Activated T-cell treated with anti-CD3 and anti-CD28 coated beads, Interleukin-2, amount 50 U/mL, for 48 hours (primary cell): ENCODE data around the gene SLC5A9.

ENCODE experiments used
- DNase-seq, 2 experiments: peaks; one replicate each; pipeline ENCODE4 v3.0.0-alpha.2; 2020

The SLC5A9 gene

DNA sequence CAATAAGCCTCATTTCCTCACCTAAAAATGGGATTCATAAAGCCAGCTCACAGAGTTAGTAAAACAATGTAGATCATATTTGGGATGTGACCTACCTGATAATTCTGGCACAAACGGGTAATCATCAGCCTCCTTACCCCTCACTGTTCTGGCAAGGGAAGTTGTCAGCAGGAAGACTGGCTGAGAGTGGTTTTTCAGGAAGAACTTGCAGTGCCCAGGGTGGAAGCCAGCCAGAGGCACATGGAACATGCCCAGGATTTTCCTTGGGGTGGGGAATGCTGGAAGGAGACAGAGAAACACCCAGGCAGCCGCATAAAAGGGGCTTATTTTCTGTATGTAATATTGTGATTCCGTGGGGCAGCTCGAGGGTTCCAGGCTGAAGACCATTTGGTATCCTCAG lies 7.7 kb upstream of the SLC5A9 start:
- DNase-seq, result no peak

DNA sequence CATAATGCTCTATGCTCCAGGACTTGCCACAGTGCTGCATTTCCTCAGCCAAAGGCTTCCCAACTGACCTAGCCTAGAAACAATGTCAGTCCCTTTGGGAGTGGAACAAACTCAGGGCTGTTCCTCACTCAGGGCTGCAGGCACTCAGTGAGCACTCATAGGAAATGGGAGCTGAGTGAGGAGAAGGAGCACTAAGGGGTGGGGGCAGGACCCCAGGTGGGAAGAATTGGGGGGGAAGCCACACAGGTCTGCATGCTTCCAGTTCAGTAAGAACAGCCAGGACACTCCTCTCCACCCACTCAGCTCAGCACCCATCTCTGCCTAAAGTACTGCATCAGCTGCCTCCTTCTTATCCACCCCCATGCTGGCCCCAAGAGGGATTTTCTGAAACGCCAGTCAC lies 7.3 kb upstream of the SLC5A9 start:
- no peak for DNase-seq

DNA sequence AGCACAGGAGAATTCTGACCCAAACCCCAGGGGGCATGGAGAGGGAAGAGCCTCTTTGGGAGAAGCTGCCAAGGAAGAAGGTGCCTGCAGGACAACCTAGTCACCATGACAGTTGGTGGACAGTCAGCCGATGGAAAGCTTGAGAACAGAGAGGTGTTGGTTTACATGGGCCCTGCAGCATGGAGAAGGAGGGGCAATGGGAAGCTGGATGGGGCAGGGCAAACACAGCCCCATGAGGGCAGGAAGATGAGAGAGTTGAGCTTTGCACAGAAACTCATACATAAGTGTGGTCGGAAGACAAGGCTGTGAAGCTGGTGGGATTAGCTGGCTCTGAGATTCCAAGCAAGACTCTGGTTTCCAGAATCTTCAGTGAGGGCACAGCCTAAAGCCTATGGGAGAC lies 6.6 kb upstream of the SLC5A9 start:
- DNase-seq, result no peak

DNA sequence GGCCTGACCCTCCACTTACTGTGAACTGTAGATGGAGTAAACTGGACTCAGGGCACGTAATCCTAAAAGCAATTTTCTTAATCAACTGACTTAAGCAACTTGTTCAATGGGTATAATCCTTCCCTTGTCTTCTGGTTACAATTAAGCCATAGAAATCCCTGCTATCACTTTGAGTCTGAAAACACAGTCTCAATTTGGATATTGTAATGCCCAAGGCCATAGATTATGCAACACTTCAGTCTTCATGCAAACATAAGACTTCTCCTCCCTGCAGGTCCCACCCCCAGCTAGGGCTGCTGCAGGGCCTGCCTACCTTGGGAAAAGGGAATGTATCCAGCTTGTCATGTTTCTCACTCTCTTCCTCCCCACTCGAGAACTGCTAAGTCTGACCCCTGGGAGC lies 6.2 kb upstream of the SLC5A9 start:
- no peak for DNase-seq

DNA sequence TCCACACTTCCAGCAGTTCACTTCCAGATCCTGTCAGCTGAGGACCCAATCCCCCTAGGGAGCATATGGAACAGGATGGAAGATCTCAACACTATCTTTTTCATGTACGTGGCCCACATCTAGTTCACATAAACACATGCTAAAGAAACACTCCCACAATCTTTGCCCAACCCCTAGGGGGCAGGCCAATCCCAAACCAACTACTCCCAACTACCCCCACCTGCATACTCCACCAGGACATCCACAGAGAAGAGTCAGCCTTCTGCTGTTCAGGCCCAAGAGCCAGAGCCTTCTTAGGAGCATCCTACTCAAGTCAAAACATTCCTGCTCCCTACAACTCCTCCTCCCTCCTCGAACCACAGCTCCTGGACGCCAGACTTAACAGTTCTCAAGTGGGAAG lies 5.6 kb upstream of the SLC5A9 start:
- DNase-seq, result no peak

DNA sequence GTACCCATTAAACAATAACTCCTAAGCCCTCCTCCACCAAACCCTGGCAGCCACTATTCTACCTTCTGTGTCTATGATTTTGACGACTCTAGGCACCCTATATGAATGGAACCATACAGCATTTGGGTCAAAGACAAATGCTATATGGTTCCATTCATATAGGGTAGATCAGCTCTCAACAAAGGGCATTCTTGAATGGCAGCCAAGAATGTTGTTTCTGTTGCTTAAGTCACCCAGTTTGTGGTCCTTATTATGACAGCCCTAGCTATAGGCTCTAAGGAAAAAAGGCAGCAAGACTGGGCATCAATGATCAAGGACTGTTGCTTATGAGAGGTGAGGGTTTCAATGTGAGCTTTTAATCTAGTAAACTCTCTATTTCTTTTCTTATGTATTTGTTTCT lies 4.7 kb upstream of the SLC5A9 start:
- DNase-seq, result no peak

DNA sequence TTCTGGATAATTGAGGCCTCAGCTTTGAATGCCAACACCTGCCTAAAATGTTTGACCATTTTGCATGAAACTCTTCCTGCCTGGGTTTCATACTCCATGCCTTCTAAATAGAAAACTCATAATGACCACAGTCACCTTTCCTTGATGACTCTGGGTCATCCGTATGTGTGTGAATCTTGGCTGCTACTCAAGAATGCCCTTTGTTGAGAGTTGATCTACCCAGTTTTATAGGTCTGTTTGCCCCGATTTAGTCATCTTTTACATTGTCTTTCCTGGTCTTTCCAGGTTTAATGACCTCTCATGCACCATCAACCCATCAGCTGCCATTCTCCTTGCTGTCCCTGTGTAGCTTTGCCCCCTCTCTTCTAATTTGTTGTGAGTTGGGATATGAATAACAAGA lies 2.7 kb upstream of the SLC5A9 start:
- DNase-seq, result no peak

DNA sequence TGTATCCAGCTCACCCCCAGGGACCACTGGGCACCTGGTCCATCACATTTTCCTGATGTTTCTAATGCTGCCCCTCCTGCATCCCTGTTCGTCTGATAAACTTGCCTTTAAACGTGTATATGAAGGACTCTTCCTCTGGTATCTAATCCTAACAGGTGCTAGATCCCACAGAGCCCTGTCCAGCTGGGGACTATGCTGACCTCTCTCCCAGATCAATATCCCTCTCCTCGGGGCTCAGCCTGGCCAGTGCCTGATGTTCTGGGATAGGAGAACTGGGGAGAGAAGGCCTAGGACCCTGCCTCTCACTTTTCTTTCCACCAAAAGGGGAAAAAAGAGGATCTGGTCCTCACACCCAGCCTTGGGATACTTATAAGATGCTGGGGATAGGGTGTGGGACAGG lies 1.4 kb upstream of the SLC5A9 start:
- no peak for DNase-seq

DNA sequence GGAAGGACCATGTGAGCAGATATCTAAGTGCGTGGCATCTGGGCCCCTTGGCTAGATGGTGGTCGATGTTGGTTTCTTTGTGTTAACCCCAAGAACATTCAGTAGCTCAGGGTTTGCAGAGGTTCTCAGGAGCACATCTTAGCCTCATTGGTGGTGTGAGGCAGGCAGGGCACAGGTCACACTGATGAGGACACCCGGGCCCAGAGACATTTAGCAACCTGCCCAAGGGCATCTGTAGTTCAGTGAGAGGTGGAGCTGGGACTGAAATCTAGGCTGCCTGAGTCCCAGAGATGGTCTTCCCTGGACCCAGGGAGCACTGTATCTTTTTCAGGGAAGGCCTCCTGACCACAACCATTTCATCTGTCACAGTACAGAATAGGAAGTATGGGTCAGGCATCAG lies 859 bp upstream of the SLC5A9 start:
- no peak for DNase-seq

DNA sequence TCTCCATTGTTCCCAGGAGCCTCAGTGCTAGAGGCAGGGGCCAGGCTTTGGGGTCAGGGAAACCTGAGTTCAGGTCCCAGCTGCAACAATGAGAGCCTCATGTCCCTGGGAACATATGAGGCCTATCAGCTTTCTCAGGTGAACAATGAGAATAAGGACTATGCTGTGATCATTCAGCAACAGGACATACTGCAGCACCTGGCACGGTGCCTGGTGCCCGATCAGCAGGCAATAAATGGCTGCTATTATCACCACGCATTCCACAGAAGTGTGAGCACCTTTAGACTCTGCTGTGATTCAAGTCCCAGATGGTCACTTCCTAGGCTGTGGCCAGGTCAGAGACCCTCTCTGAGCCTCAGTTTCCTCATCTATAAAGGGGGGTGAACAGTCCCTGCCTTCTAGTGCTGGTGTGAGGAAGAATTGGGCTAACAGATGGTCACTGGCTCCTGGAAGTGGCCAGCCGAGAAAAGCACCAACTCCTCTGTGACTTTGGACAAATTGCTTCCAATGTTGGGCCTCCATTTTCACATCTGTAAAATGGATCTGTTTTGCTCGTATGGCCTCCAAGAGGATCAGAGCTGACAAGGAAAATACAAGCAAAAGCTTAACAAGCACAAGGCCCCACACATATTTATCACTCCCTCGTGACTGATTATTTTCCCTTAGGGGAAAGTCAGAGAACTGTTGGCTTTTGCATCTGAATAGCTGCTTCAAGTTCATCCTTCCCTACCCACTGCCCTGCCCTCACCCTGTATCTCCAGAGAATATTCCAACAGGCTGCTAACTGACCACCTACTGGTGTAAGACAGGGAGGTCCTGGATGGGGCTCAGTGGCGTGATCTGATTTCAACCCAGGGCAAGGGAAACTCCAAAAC lies 1.1 kb downstream of the SLC5A9 start:
- no peak for DNase-seq

DNA sequence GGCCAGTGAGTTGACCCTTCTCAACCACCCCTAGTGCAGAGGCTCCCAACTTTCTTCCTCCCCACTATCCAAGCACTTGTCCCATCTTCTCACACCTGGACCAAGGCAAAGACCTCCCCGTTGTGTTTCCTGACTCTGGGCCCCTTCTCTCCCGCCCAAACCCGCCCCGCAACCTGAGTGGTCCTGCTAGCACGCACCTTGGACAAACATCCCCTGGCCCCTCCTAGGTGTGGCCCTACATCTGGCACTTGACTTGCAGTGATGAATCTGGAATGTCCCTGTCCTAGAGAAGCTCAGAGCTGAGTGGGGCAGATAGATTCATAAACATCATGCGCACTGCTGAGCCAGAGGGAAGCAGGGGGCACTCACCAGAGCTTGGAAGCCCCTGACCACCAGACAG lies 2.3 kb downstream of the SLC5A9 start:
- no peak for DNase-seq

DNA sequence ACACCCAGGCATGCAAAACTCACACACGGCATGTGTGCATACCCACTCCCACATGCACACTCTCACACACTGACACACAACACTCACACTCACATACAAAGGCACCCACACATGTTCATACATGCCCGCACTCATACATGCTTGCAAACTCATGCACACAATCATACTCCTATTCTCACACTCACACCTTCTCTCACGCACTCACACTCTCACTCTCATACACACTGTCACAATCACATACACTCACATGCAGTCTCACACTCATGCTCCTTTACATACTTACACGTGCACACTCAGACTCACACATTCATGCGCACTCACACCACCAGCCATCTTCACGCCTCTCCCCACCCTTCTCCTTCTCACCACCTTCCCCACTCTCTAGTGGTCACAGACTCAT lies 3.1 kb downstream of the SLC5A9 start:
- DNase-seq, result no peak

DNA sequence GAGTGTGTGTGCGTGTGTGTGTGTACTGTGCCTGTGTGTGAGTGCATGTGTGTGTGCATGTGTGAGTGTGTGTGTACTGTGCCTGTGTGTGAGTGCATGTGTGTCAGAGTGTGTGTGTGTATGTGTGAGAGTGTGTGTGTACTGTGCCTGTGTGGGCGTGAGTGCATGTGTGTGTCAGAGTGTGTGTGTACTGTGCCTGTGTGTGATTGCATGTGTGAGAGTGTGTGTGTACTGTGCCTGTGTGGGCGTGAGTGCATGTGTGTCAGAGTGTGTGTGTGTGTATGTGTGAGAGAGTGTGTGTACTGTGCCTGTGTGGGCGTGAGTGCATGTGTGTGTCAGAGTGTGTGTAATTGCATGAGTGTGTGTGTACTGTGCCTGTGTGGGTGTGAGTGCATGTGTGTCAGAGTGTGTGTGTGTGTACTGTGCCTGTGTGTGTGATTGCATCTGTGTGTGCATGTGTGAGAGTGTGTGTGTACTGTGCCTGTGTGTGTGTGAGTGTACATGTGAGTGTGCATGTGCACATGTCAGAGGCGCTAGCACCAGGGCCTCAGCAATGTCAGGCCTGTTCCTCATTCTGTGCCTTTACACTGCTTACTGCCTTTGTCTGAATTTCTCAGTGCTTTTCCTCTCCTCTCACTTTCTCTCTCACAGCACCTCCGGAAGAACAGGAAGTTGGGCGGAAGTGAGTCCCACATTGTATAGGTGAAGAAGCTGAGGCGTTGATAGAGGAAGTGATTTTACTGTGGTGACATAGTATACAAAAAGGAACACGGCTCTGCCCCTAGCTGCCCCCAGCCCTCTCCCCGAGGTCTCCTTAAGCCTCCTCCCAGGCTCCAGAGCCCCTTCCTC lies 4.9 kb downstream of the SLC5A9 start:
- DNase-seq, result peak; percentile 27 to 32

DNA sequence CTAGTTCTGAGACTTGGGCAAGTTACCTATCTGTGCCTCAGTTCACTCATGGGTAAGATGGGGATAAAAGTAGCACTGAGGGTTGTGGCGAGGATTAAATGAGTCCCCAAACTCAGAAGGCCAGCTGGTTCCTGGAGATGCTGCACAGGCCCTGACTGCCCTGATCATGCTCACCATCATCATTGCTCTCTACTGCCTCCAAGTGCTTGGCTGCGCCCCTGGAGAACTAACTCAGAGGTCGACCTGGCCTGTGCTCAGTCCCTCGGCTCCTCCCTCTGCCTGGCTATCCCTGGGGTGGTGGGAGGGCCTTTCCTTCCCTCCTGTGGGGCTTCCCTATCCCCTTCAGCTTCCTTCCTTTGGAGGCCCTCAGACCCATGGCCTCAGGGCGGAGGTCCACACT lies 5.6 kb downstream of the SLC5A9 start:
- DNase-seq, result no peak

DNA sequence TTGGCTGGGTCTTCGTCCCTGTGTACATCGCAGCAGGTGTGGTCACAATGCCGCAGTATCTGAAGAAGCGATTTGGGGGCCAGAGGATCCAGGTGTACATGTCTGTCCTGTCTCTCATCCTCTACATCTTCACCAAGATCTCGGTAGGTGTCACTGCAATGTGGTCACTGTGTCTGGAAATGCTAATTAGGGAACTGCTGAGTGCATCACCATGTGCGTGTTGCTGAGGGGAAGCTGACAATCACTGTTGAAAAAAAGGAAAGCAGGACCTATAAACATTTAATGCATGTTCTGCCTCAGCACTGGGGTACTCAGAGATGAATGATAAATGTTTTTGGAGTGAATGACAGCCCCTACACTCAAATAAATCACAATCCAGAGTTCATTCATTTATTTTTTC lies 6.8 kb downstream of the SLC5A9 start:
- DNase-seq, result no peak

DNA sequence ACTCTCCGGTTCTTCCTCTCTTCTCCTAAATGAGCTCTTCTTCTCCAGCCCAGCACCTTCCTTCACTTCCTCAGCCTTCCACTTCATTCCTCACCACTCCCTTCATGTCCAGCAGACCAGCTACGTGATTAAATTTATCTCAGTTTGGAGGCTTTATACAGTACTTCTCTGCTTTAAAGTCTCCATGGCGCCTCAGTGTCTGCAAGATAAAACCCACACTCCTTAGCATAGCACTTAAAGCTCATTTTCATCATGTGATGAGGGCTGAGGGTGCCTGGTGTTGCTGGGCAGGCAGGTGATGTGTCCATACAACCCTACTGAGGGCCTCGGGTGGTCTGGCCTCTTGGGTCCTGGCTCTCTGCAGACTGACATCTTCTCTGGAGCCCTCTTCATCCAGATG lies 7.7 kb downstream of the SLC5A9 start:
- no peak for DNase-seq

DNA sequence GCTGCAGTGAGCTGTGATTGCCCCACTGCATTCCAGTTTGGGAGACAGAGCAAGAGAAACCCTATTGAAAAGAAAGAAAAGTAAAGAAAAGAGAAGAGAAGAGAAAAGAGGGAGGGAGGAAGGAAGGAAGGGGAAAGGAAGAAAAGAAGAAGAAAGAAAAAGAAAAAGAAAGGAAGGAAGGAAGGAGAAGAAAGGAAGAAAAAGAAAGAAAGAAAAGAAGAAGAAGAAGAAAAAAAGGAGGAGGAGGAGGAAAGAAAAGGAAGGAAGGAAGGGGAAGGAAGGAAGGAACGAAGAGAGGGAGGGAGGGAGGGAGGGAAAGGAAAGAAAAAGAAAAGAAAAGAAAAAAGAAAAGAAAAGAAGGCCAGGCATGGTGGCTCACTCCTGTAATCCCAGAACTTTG lies 10.2 kb downstream of the SLC5A9 start:
- no peak for DNase-seq

DNA sequence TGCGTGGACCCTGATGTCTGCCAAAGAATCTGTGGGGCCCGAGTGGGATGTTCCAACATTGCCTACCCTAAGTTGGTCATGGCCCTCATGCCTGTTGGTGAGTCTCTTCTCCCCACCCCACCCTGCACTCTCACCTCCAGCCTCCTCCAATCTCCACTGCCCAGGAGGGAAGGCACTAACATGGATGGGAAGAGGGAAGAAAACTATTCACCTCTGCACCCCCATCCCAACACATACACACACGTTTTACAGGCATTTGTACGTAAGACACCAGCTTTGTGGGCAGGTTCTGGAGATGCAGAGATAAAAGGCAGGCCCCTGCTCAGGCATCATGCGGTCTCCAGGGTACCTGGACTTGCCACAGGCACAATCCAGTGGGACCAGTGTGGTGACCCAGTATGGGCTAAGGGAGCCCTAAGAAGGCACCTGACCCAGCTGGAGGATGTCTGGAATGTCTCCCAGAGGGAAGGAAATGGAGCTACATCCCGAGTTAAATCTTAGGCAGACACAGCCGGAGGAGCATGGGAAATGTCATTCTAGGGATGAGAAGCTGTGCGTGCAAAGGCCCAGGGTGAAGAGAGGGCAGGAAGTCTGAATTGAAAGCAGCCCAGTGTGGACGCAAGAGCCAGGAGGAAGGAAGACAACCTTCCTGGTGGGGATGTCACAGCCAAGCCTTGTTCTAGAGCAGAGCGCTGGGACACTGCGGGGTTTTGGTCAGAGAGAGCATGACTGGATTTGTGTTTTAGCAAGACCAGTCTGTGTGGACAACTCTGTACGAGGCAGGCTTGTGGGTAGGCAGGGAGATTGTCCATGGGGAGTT lies 11.4 kb downstream of the SLC5A9 start:
- DNase-seq, result no peak

DNA sequence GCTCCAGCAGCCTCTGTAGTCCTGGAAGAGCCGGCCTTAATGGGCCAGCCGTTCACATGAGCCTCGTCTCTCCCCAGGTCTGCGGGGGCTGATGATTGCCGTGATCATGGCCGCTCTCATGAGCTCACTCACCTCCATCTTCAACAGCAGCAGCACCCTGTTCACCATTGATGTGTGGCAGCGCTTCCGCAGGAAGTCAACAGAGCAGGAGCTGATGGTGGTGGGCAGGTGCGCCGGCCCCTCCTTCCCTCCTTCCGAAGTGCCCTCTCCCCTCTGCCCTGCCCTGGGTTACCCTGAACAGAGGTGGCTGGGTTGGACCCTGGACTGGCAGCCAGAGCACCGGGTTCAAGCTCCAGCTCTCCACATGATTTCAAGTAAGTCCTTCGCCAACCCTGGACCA lies 13.1 kb downstream of the SLC5A9 start:
- DNase-seq, result no peak

DNA sequence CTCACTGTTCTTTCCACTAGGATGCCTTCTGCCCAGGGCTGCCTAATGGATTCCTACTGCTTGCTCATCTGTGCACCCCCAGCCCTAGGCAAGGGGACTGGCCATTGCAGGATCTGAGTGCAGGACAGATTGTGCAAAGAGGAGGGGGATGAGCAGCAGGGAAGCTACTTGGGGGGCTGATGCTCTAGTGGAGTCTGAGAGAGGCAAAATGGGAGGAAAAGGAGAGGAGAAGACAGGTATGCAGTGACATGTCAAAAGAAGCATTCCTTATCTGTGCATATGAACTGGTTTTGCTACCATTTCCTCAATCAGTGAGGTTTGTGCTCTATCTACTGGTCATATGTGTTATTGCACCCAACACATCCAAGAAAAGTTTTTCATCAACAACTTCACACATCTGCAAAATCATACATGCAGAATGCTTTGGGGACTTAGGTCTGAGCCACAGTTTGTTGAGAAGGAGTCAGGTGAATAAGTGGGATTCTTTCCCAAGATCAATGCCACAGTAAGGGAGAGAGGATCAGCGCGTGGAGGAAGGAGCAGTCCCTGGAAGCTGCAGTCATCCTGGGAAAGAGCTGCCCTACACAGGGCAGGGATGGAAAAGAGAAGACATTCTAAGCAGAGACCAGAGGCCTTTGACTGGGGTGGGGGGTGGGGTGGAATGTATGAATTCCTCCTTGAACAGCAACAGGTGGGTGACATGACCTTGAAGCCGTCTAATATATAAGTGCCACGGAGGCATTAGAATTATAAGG lies 14.4 kb downstream of the SLC5A9 start:
- DNase-seq, result no peak

DNA sequence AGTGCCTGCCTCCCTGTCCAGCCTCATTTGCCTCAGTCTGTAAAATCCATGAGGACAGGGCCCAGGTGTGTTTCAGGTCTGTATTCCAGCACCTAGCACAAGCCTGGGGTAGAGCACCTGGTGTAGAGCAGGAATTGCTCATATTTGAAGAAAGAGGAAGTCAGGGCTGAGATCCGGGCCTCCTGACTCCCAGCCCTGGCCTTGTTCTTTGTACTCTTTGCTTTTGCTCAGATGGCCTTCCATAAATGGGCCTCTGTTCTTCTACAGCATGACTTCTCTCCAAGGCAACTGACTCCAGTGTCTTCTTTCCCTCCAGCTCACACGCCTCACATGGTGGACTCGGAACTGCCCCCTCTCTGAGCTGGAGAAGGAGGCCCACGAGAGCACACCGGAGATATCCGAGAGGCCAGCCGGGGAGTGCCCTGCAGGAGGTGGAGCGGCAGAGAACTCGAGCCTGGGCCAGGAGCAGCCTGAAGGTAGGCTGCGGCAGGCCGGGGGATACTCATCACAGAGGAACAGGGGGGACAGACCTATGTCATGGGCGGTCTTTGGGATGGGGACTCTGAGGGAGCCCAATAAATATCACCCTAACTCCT lies 19.7 kb downstream of the SLC5A9 start:
- no peak for DNase-seq

DNA sequence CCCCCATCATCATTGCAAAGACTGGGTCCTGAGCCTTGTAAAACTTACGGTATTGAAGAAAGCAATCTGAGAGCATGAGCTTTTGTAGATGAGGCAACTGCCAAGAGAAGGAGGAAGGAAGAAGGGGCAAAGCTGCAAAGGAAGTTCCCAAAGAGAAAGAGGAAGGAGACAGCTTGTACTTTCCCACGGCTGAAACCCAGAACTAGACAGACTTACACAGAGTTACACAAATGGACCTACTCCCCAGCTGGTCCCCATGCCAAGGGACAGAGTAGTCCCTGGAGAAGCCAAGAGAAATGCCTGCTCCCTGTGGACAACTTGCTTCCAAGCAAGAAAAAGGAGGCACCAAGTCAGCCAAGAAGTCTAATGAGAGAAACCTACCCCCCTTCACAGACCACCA lies 22.6 kb downstream of the SLC5A9 start:
- no peak for DNase-seq
